GM10266 (cell line): ENCODE measurements around the gene MOV10.

Experiments used
- DNase-seq: peaks from one replicate; pipeline ENCODE4 v3.0.0; 2012; ENCODE audit errors: extremely low spot score
- CTCF ChIP-seq: IDR thresholded peaks from 2 replicates; pipeline ENCODE4 v1.5.1; 2012; ENCODE audit warnings: mild to moderate bottlenecking, low read depth; ENCODE audit not compliant: control insufficient read depth, insufficient read depth; ENCODE audit errors: missing control alignments

The MOV10 gene

DNA sequence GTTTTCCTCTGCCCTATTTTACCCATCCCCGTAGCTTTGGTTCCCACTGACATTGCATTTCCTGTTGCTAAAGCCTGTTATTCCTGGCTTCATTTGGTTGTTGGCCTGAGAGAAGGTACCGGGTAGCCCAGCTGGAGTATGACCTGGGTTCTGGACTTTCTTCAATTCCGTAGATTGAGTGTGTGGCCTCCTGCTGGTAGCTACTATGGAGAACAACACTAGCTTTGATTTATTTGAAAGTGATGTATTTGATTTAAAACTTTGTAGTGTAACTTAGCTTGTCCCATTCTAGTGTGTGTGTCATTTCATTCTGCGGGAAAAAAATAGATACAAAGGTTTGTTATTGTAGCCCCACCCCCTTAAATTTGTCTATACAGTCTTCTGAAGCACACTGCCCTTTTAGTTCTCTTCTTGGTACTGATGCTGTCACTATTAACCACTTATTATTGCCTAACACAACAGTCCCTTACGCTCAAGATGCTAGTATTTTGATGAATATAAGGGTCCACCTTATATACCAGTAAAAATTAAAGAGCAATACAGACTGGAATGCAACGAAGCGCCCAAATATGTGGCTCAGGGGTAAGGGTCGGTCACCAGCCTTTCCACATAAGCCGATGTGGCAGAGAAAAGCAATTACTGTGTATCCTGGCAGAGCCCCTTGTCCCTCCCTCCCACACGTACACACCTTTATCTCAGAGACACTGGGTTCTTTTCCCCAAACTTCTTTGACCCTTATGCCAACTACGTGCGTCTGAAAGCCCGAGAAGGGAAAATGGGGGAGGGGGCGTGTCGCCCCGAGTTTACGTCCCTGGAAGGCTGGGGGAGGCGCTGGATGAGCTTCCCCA lies 643 bp upstream of the MOV10 start:
- no peak for DNase-seq
- TF ChIP-seq CTCF = peak; percentile 41

DNA sequence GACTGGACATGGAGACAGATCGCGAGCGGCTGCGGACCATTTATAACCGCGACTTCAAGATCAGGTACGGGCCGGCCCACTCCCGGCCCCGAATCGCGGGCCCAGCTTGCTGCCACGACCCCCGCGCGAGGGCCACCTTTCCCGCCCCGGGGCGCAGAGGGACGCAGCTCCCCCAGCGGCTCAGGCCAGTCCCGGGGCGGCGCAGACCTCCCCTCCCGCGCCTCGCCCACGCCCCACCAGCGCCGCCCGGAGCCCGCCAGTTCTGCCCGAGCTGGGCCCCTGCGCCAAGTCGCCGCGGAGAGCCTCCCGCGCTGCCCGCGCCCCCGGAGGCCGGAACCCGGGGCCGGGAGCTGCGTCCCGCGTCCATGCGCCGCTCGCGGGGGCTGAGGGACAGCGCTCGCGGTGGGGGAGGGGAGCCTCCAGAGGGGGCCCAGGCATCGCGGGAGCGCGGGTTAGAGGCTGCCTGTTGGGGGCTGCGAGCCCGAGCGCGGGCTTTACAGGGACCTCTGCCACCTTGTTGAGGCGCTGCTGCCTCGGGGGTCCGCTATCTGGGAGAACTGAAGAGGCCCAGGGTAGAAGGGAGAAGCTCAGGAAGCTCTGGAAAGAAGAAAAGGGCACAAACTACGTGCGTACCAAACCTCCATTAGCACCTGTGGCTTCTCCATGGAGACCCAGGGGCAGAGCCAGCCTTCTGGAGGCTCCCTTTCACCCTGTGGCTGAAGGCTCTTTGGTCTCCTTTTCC lies 698 bp downstream of the MOV10 start:
- TF ChIP-seq CTCF = no peak
- DNase-seq = peak; percentile 57

DNA sequence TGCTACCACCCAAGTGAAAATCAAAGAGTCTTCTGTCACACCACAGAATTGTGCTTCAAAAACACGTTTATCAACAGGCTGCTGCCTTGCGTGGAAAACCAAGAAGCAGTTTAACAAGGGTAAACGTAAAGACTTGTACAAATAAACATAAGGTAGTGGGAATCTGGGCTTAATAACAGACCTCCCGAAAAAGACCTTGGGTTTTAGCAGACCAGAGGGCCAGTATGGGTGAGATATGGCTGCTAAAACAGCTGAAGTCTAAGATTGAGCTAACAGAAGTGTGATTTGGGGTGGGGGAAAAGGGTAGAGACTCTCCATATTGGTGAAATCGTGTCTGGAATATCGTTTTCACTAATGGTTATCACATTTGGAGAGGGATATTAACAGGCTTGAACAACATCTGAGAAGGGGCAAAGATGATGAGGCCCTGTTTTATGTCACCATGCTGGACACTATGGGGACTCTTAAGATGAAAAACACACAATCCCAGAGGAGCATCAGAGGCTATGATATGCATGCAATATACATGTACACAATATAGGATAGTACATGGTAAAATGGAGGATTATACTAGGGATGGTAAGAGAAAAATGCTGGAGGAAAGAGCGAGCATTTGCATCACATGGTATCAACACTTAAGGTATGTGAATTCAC lies 1.4 kb downstream of the MOV10 start:
- DNase-seq = no peak
- no peak for TF ChIP-seq CTCF

- DNase-seq = no peak
- no peak for TF ChIP-seq CTCF
Measured at GRCh38 chr1:112676543-112676942, 2.1 kb downstream of the MOV10 start.

DNA sequence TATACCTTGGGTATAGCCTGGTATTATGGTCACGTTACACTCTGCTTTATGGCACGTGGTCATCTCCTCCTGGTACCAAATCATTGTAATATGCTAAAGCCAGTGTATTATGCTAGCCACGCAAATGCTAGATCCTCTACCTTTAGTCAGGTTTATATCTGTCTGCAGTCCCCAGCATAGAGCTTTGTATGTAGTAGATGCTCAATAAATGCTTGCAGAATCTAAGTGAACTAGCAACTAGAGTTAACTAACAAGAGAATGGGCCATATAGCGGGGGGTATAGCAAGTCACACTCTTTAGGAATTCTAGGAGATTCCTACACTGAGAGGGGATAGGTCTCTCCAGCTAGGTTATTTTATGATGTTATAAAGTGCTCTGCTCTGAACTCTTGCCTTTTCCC lies 3.0 kb downstream of the MOV10 start:
- no peak for DNase-seq

GRCh38 chr1:112678605-112679004 lies 4.1 kb downstream of the MOV10 start:
- no peak for TF ChIP-seq CTCF
- DNase-seq = no peak

More for the DNA sequence above, 3.0 kb downstream of the MOV10 start:
- TF ChIP-seq CTCF = no peak
